ENCODE results near the gene LEPR. TPM values are rescaled to one million over a fixed set of nuclear protein-coding genes. Genes with fewer than 3 reads are reported as not detected.
A peak's percentile ranks its signal among the peaks of the same experiment; 100 is the strongest.

The LEPR gene
- total and polyA plus RNA-seq, 2 experiments from 2014 or later, result 8.7 to 11.0 TPM

- H3K4me2 ChIP-seq (ENCODE audit: unreplicated experiment), result no peak overlapping the region
- peaks cover 44% of the 10 kb centered on the region for H3K79me2 ChIP-seq (ENCODE audit: insufficient read depth)
- H3K36me3 ChIP-seq (ENCODE audit: low read depth), result peaks cover 33% of the 10 kb centered on the region; the same call in 1 of the 2 replicates
- H3K4me1 ChIP-seq (ENCODE audit: insufficient read depth), result peaks cover 37% of the 10 kb centered on the region
- H3K9ac ChIP-seq, result no peak overlapping the region
- H3K9me3 ChIP-seq (ENCODE audit: low read depth), result no peaks in the 10 kb centered on the region
- no peak overlapping the region for H2AFZ ChIP-seq
- no peak overlapping the region for H3K4me3 ChIP-seq
- no peaks in the 10 kb centered on the region for H3K27me3 ChIP-seq (replicated peaks; ENCODE audit: insufficient read depth)
- no peak overlapping the region for H3K27ac ChIP-seq
- no peaks in the 10 kb centered on the region for H4K20me1 ChIP-seq (ENCODE audit: insufficient read depth)
- peaks cover 34% of the 10 kb centered on the region for H3F3A ChIP-seq (ENCODE audit: insufficient read depth)
- WGBS, 2 experiments (ENCODE audit: low coverage in 1 of 2, low lambda C conversion rate in 2 of 2, missing lambda C conversion rate in 2 of 2), result 85 to 86% methylated on average over 8 of the region's 8 CpGs
- no peak for DNase-seq
- TF ChIP-seq EZH2 (IDR thresholded peaks at IDR 0.05; ENCODE audit: insufficient read depth, poor library complexity, severe bottlenecking) (no peak), EZH2phosphoT487 (IDR thresholded peaks at IDR 0.05; ENCODE audit: insufficient read depth, low read depth) (no peak)
- H3K9me2 ChIP-seq (ENCODE audit: insufficient read depth), result no peaks in the 10 kb centered on the region
- in situ Hi-C loops (cut with MboI), result no loop called here
Observed at GRCh38 chr1:65432918-65433317, 12.4 kb downstream of the LEPR start.

- Histone ChIP-seq H3K79me2 (ENCODE audit: insufficient read depth) (peaks cover 33% of the 10 kb centered on the region), H4K20me1 (ENCODE audit: insufficient read depth) (no peaks in the 10 kb centered on the region), H3K9ac (no peak overlapping the region), H3F3A (ENCODE audit: insufficient read depth) (peaks cover 33% of the 10 kb centered on the region), H3K9me3 (ENCODE audit: low read depth) (no peaks in the 10 kb centered on the region), H3K4me3 (no peak overlapping the region), H2AFZ (no peak overlapping the region), H3K4me1 (ENCODE audit: insufficient read depth) (peaks cover 37% of the 10 kb centered on the region), H3K27ac (no peak overlapping the region), H3K36me3 (ENCODE audit: low read depth) (peaks cover 27% of the 10 kb centered on the region; the same call in 1 of the 2 replicates), H3K9me2 (ENCODE audit: insufficient read depth) (no peaks in the 10 kb centered on the region), H3K27me3 (replicated peaks; ENCODE audit: insufficient read depth) (no peaks in the 10 kb centered on the region), H3K4me2 (ENCODE audit: unreplicated experiment) (no peak overlapping the region)
- WGBS, 2 experiments (ENCODE audit: low coverage in 1 of 2, low lambda C conversion rate in 2 of 2, missing lambda C conversion rate in 2 of 2), result 96 to 100% methylated on average over 1 of the region's 1 CpG
- TF ChIP-seq EZH2phosphoT487 (IDR thresholded peaks at IDR 0.05; ENCODE audit: insufficient read depth, low read depth), result no peak
- in situ Hi-C loops (cut with MboI), result no loop called here
- DNase-seq, result peak; percentile 17
Observed at GRCh38 chr1:65434255-65434654, 13.8 kb downstream of the LEPR start.

- no peak for TF ChIP-seq EZH2 (IDR thresholded peaks at IDR 0.05; ENCODE audit: insufficient read depth, poor library complexity, severe bottlenecking)
- no peak overlapping the region for H2AFZ ChIP-seq
- peaks cover 27% of the 10 kb centered on the region; the same call in 1 of the 2 replicates for H3K36me3 ChIP-seq (ENCODE audit: low read depth)
- DNase-seq, result peak; percentile 7
- H3K9ac ChIP-seq, result no peak overlapping the region
- peaks cover 32% of the 10 kb centered on the region for H3K4me1 ChIP-seq (ENCODE audit: insufficient read depth)
- H3K27ac ChIP-seq, result no peak overlapping the region
- WGBS, 2 experiments (ENCODE audit: low coverage in 1 of 2, low lambda C conversion rate in 2 of 2, missing lambda C conversion rate in 2 of 2), result 73 to 74% methylated on average over 3 of the region's 3 CpGs
- H3K27me3 ChIP-seq (replicated peaks; ENCODE audit: insufficient read depth), result no peaks in the 10 kb centered on the region
- H3K9me3 ChIP-seq (ENCODE audit: low read depth), result no peaks in the 10 kb centered on the region
- H3F3A ChIP-seq (ENCODE audit: insufficient read depth), result peaks cover 30% of the 10 kb centered on the region
- in situ Hi-C loops (cut with MboI), result no loop called here
- no peaks in the 10 kb centered on the region for H4K20me1 ChIP-seq (ENCODE audit: insufficient read depth)
- H3K4me3 ChIP-seq, result no peak overlapping the region
- no peaks in the 10 kb centered on the region for H3K9me2 ChIP-seq (ENCODE audit: insufficient read depth)
- H3K79me2 ChIP-seq (ENCODE audit: insufficient read depth), result peaks cover 30% of the 10 kb centered on the region
- no peak overlapping the region for H3K4me2 ChIP-seq (ENCODE audit: unreplicated experiment)
Observed at GRCh38 chr1:65434760-65435159, 14.3 kb downstream of the LEPR start.

GRCh38 chr1:65435987-65436386 lies 15.5 kb downstream of the LEPR start:
- Histone ChIP-seq H3K9me3 (ENCODE audit: low read depth) (no peaks in the 10 kb centered on the region), H3K27ac (peak overlapping the region; percentile 22), H3K4me1 (ENCODE audit: insufficient read depth) (peaks cover 30% of the 10 kb centered on the region), H3K9ac (peak overlapping the region; percentile 12; the same call in 1 of the 2 replicates), H3K79me2 (ENCODE audit: insufficient read depth) (peaks cover 22% of the 10 kb centered on the region), H3K27me3 (replicated peaks; ENCODE audit: insufficient read depth) (no peaks in the 10 kb centered on the region), H2AFZ (no peak overlapping the region), H3K4me3 (no peak overlapping the region), H3K36me3 (ENCODE audit: low read depth) (peaks cover 19% of the 10 kb centered on the region; the same call in 1 of the 2 replicates), H3F3A (ENCODE audit: insufficient read depth) (peaks cover 30% of the 10 kb centered on the region), H3K4me2 (ENCODE audit: unreplicated experiment) (peak overlapping the region; percentile 21), H3K9me2 (ENCODE audit: insufficient read depth) (no peaks in the 10 kb centered on the region), H4K20me1 (ENCODE audit: insufficient read depth) (no peaks in the 10 kb centered on the region)
- in situ Hi-C loops (cut with MboI), result no loop called here
- DNase-seq, result peak; percentile 67
- WGBS, 2 experiments (ENCODE audit: low coverage in 1 of 2, low lambda C conversion rate in 2 of 2, missing lambda C conversion rate in 2 of 2), result 63 to 72% methylated on average over 2 of the region's 2 CpGs
- TF ChIP-seq EZH2phosphoT487 (IDR thresholded peaks at IDR 0.05; ENCODE audit: insufficient read depth, low read depth) (no peak), EZH2 (IDR thresholded peaks at IDR 0.05; ENCODE audit: insufficient read depth, poor library complexity, severe bottlenecking) (no peak)

GRCh38 chr1:65437616-65438015 lies 17.1 kb downstream of the LEPR start:
- H3K9me3 ChIP-seq (ENCODE audit: low read depth), result no peaks in the 10 kb centered on the region
- no peak overlapping the region for H3K27ac ChIP-seq
- no peaks in the 10 kb centered on the region for H3K9me2 ChIP-seq (ENCODE audit: insufficient read depth)
- no peaks in the 10 kb centered on the region for H3K27me3 ChIP-seq (replicated peaks; ENCODE audit: insufficient read depth)
- H3K79me2 ChIP-seq (ENCODE audit: insufficient read depth), result peaks cover 8% of the 10 kb centered on the region; the same call in 1 of the 2 replicates
- TF ChIP-seq EZH2phosphoT487 (IDR thresholded peaks at IDR 0.05; ENCODE audit: insufficient read depth, low read depth) (no peak), EZH2 (IDR thresholded peaks at IDR 0.05; ENCODE audit: insufficient read depth, poor library complexity, severe bottlenecking) (no peak)
- no peak overlapping the region for H3K4me2 ChIP-seq (ENCODE audit: unreplicated experiment)
- DNase-seq, result no peak
- no peaks in the 10 kb centered on the region for H4K20me1 ChIP-seq (ENCODE audit: insufficient read depth)
- in situ Hi-C loops (cut with MboI), result no loop called here
- 0 out of 2 replicates have a peak, but pooled peaks cover 6% of the 10 kb centered on the region for H3K36me3 ChIP-seq (ENCODE audit: low read depth)
- H3K9ac ChIP-seq, result no peak overlapping the region
- peaks cover 29% of the 10 kb centered on the region for H3F3A ChIP-seq (ENCODE audit: insufficient read depth)
- H2AFZ ChIP-seq, result no peak overlapping the region
- no peak overlapping the region for H3K4me3 ChIP-seq
- H3K4me1 ChIP-seq (ENCODE audit: insufficient read depth), result peaks cover 33% of the 10 kb centered on the region
- WGBS, 2 experiments (ENCODE audit: low coverage in 1 of 2, low lambda C conversion rate in 2 of 2, missing lambda C conversion rate in 2 of 2), result 98% methylated on average over 7 of the region's 7 CpGs
